Measurements from ENCODE around the gene ACAD10.

- no peak for TF ChIP-seq CTCF (IDR thresholded peaks at IDR 0.05; ENCODE audit: low read length)
- no peak for TF ChIP-seq EZH2 (optimal IDR thresholded peaks at IDR 0.05; ENCODE audit: low read depth, low read length)
- TF ChIP-seq EZH2phosphoT487 (IDR thresholded peaks at IDR 0.05; ENCODE audit: low read length) = no peak
These were observed 487 bp upstream of the ACAD10 start for GRCh38 chr12:111685322-111685810.

All from MM.1S (cell line).